ENCODE data around the gene VWA3B.

Gene VWA3B

DNA sequence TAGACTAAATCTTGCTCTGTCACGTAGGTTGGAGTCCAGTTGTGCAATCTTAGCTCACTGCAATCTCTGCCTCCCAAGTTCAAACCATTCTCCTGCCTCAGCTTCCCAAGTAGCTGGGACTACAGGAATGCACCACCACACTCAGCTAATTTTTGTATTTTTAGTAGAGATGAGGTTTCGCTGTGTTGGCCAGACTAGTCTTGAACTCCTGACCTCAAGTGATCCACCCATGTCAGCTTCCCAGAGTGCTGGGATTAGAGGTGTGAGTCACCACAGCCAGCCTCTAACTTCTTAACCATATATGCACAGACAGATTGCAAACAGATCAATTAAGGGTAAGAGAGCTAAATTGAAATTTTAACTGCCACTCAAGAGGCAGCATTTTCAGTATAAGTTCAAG lies 237.2 kb downstream of the VWA3B start:
- FAIRE-seq = no peak
- DNase-seq (ENCODE audit: low spot score) = no peak

DNA sequence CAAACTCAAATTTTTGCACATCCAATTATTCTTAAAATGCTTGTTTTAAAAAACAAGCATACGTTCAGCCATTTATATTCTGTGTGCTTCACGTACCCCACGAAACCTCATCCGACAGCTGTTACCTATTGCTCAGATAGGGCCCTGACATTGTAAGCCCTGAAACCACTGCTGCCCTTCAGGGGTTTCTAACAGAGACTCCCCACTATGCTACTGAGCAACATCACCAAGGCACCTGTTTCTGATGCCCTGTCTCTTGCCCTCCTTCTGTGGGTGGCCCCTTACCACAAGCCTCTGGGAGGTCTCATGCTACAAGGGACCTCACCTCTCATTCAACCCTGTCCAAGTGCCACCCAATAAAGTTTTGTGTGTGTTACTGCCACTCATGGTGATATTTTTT lies 240.8 kb downstream of the VWA3B start:
- DNase-seq (ENCODE audit: low spot score) (no peak), FAIRE-seq (no peak)

GRCh38 chr2:98329549-98329948 lies 242.6 kb downstream of the VWA3B start:
- no peak for FAIRE-seq
- no peak for DNase-seq (ENCODE audit: low spot score)

DNA sequence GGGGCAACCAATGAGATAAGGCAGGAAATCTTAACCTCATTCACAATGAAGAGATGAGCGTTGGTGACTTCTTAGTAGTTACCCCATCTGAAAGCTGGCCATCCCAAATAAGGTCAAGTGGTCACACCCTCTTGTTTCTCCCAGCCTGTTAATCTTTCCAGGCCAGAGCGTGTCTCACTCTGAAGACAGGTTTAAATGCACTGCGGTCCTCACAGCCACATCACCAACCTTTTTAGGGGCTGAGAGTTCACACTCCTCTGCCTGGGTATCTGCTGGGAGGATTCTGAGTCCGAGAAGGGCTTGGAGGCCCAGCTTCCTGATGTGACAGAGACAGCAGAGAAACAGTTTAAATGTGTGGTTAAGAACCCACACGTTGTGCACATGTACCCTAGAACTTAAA lies 246.0 kb downstream of the VWA3B start:
- DNase-seq (ENCODE audit: low spot score) (no peak), FAIRE-seq (no peak)

DNA sequence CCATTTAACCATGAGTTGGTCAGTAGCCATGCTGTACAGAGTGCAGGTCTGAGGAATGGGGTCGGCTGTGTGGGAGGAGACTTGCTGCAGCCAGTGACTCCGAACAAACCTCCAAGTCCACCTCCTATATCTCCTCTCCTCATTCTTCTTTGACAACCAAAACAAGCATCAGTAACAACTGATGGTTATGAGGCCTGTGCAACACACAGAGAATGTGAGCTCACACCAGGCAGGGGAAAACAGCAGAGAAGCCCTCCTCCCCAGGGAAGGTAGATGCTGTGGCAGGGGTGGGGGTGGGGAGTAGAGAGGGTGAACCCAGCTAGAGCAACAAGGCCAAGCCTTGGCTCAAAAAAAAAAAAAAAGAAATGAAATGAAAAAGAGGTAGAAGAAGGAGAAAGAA lies 247.0 kb downstream of the VWA3B start:
- DNase-seq (ENCODE audit: low spot score) (no peak), FAIRE-seq (no peak)

GRCh38 chr2:98334439-98335078 lies 247.6 kb downstream of the VWA3B start:
- DNase-seq (ENCODE audit: low spot score) = no peak
- FAIRE-seq = no peak

DNA sequence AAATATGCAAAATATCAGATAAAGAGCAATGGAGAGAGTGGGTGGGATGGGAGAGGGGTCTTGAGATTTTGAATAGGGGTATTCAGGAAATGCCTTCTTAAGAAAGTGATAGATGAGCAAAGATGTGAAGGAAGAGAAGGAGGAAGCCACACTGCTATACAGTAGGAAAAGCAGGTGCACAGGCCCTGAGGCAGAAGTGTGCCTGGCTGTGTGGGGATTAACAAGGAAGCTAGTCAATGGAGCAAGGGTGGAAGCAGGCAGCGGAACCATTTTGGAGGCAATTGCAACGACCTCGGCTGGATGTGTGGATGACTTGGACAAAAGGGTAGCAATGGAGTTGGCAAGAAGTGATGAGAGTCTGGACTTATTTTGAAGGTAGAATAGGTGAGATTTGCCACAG lies 248.3 kb downstream of the VWA3B start:
- no peak for FAIRE-seq
- no peak for DNase-seq (ENCODE audit: low spot score)

DNA sequence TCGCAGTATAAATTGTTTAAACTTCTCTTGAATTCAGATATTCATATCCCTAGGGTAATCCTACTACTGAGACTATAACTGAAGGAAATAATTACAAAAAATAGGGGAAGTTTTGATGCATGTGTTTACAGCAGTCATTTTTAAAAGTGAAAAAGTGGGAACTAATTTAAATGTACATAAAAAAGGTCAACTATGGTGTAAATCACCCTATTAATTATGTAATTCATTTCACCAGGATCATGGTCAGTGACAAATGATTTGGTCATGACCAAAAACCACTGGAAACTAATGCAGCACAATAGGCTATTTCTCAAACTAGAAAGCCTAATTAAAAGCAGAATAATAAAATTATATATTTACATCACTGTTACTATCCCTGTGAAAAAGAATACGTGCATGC lies 254.3 kb downstream of the VWA3B start:
- no peak for FAIRE-seq
- DNase-seq (ENCODE audit: low spot score) = no peak

GRCh38 chr2:98343285-98343684 lies 256.3 kb downstream of the VWA3B start:
- no peak for DNase-seq (ENCODE audit: low spot score)
- no peak for FAIRE-seq

- DNase-seq (ENCODE audit: low spot score) (peak; percentile 76), FAIRE-seq (peak; percentile 46)
These were observed 259.6 kb downstream of the VWA3B start, which contains the start of gene CNGA3 for GRCh38 chr2:98346311-98347236. Gene CNGA3 (plus strand): TSS chr2:98346456. CDS start chr2:98369976, 23,520 bp downstream.

- FAIRE-seq (no peak), DNase-seq (ENCODE audit: low spot score) (no peak)
These were observed 260.5 kb downstream of the VWA3B start for GRCh38 chr2:98347298-98348065.

- DNase-seq (ENCODE audit: low spot score) (no peak), FAIRE-seq (no peak)
These were observed 261.1 kb downstream of the VWA3B start for GRCh38 chr2:98348066-98348561.

DNA sequence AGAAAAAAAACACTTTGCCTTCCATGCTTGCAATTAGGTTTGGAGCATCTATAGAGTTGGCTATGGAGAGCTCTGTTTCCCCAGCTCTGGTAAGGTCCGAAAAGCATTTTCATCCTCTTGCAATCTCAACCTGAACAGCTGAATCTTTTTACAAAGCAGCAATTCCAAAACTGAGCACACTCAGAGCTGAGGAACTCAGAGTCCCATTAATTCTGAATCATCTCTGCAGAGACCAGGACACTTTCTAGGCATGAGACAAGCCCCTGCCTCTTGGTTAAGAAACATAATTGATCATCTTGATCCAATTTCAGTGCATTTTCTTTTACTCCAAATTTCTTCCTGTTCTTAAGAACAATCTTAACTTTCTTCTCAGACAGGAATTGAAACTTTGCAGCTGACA lies 263.4 kb downstream of the VWA3B start:
- DNase-seq (ENCODE audit: low spot score) (no peak), FAIRE-seq (no peak)

- no peak for FAIRE-seq
These were observed 268.9 kb downstream of the VWA3B start for GRCh38 chr2:98355881-98356280.

DNA sequence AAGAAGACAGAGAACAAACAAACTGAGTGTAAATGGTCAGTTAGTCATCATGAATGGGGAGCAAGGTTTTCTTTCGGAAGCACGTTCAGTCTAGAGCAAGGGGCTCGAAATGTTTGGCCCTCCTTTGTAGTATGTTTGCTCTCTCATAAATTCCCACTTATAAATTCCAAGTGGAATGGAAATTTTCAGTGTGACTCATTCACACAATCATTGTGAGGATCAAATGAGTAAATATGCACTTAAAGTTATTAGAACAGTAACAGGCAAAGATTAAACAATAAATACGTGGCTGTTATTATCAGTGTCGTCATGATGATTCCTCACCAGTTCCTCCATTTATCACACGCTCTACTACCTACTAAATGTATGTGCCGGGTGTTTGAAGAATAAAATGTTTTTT lies 269.8 kb downstream of the VWA3B start:
- DNase-seq (ENCODE audit: low spot score) (no peak), FAIRE-seq (no peak)

More at GRCh38 chr2:98355881-98356280, 268.9 kb downstream of the VWA3B start:
- no peak for DNase-seq (ENCODE audit: low spot score)

DNA sequence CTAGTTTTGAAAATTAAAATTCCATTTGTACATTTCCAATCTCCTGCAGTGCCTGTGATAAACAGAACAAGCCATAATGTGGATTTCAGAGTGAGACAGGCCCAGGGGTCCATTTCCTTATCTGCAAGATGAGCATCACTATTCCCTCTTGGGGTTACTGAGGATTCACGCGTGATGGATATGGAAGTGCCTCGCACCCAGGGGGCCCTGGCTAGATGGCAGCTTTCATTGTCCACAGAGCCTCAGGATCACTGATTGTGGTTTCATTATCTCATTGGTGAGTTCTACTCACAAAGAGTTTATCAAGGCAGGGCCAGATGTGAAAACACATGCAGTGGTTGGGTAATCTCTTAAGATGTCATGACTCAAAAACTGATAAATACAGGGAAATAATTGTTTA lies 270.9 kb downstream of the VWA3B start:
- no peak for FAIRE-seq

DNA sequence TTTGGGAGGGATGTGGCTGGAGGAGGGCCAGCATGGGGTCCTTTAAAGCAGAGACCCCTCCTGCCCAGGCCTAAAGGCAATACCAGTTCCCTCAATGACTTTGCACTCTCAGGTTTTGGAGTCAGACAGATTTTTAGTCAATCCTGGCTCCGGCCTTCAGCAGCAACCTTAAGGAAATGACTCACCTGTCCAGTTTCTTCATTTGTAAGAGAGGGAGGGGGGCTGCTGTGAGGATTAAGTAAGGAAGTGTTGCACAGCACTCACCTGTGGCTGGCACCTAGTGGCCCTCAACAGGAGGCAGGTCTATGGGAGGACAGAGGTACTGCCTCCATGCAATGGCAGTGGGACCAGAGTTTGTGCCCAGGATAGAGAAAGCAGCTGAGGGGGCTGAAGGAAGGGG lies 273.0 kb downstream of the VWA3B start:
- no peak for FAIRE-seq
- DNase-seq (ENCODE audit: low spot score) = no peak

More for the DNA sequence above, 270.9 kb downstream of the VWA3B start:
- no peak for DNase-seq (ENCODE audit: low spot score)

All from urothelium cell line (cell line).